C4-2B (cell line): ENCODE data around the gene SEC24B.

Experiments
- ZFX ChIP-seq: fragments of 450-650 bp; IDR thresholded peaks from 2 replicates; pipeline ENCODE4 v1.6.1; 2017
- TF ChIP-seq, protein P1 (sequence below): fragments of 450-650 bp; conservative IDR thresholded peaks from 2 replicates; pipeline ENCODE4 v1.5.1; 2017; ENCODE audit warnings: mild to moderate bottlenecking

- TF ChIP-seq, protein P1, sequence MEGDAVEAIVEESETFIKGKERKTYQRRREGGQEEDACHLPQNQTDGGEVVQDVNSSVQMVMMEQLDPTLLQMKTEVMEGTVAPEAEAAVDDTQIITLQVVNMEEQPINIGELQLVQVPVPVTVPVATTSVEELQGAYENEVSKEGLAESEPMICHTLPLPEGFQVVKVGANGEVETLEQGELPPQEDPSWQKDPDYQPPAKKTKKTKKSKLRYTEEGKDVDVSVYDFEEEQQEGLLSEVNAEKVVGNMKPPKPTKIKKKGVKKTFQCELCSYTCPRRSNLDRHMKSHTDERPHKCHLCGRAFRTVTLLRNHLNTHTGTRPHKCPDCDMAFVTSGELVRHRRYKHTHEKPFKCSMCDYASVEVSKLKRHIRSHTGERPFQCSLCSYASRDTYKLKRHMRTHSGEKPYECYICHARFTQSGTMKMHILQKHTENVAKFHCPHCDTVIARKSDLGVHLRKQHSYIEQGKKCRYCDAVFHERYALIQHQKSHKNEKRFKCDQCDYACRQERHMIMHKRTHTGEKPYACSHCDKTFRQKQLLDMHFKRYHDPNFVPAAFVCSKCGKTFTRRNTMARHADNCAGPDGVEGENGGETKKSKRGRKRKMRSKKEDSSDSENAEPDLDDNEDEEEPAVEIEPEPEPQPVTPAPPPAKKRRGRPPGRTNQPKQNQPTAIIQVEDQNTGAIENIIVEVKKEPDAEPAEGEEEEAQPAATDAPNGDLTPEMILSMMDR: no peak
- no peak for TF ChIP-seq ZFX
Measured at GRCh38 chr4:109497511-109497910, 63.9 kb downstream of the SEC24B start.
